K562 (cell line): ENCODE measurements around the gene PDZK1IP1. TPM values are rescaled to one million over a fixed set of nuclear protein-coding genes. Genes with fewer than 3 reads are reported as not detected.

Source experiments
- ATAC-seq: fragments of 200-7000 bp; cut with Tn5 transposase; 3 replicates; pipeline ENCODE4 v1.9.1; 2020; ENCODE audit warnings: moderate library complexity
- BruUV-seq: library from RNA; stranded (reverse); fragments of 400-500 nt; replicated peaks from 2 replicates; lab custom pipeline; 2021; lab: Mats Ljungman, UMichigan
- CTCF ChIA-PET: fragments of 300-600 bp; formaldehyde crosslinking; extraction: SDS; loops from one replicate; lab custom pipeline; 2021; ENCODE audit warnings: low intra/inter-chr PET ratio; lab: Yijun Ruan, JAX
- POLR2A ChIA-PET: fragments of 300-600, 350-650 bp; sonication (Branson Sonifier 250); formaldehyde crosslinking; extraction: SDS; loops from one replicate; lab custom pipeline; 2021; ENCODE audit warnings: antibody characterized with exemption, inconsistent platforms; lab: Yijun Ruan, JAX
- DNase-seq, 4 experiments: peaks; one replicate each; pipeline versions ENCODE4 v3.0.0 to v3.0.0-alpha.2; 2011 to 2018; ENCODE audit warnings: low spot score in 3 of 4, mixed read lengths in 3 of 4; ENCODE audit errors: extremely low read depth in 1 of 4
- FAIRE-seq: peaks from 2 replicates; lab custom pipeline; 2011; peaks lifted over from hg19 to GRCh38; lab: Jason Lieb, UNC
- H2AFZ ChIP-seq: 2 replicates; pipeline ENCODE4 v1.6.0; 2011; ENCODE audit warnings: low read depth, low read length, control low read depth, inconsistent platforms
- H3K27ac ChIP-seq: fragments of 200-600 bp; 3 replicates; pipeline ENCODE4 v1.8.0; 2011; ENCODE audit warnings: low read depth, mild to moderate bottlenecking, control low read depth, inconsistent platforms, low read length, moderate library complexity, mixed read lengths; ENCODE audit errors: extremely low read depth
- H3K27me3 ChIP-seq, 2 experiments: fragments of 300-600 bp in 1 of 2; 2 replicates in 1 of 2; 3 replicates in 1 of 2; pipeline versions ENCODE4 v1.6.0 to v1.8.0; 2011; ENCODE audit warnings: inconsistent platforms in 2 of 2, low read length in 2 of 2, mild to moderate bottlenecking in 1 of 2, mixed read lengths in 1 of 2, moderate library complexity in 1 of 2; ENCODE audit not compliant: control insufficient read depth in 2 of 2, insufficient read depth in 2 of 2
- H3K36me3 ChIP-seq: fragments of 300-600 bp; 3 replicates; pipeline ENCODE4 v1.8.0; 2011; ENCODE audit warnings: mild to moderate bottlenecking, low read length, inconsistent platforms; ENCODE audit not compliant: control insufficient read depth, insufficient read depth
- H3K4me1 ChIP-seq, 2 experiments: fragments of 200-600 bp in 1 of 2; replicated peaks in 1 of 2; 2 replicates in 1 of 2; 3 replicates in 1 of 2; pipeline versions ENCODE4 v1.5.1 to v1.8.0; 2011; ENCODE audit warnings: inconsistent platforms in 2 of 2, low read length in 2 of 2, mild to moderate bottlenecking in 1 of 2, mixed read lengths in 1 of 2, moderate library complexity in 1 of 2; ENCODE audit not compliant: control insufficient read depth in 2 of 2, insufficient read depth in 2 of 2
- H3K4me2 ChIP-seq: 2 replicates; pipeline ENCODE4 v1.6.1; 2011; ENCODE audit warnings: low read length, control low read depth, inconsistent platforms, mixed read lengths; ENCODE audit not compliant: insufficient read depth
- H3K4me3 ChIP-seq: fragments of 200-600 bp; sonication (generic), shearing (Covaris generic); 2 replicates; pipeline ENCODE4 v1.5.1; 2016; ENCODE audit warnings: control low read depth, inconsistent platforms
- H3K79me2 ChIP-seq: fragments of 200-600 bp; 3 replicates; pipeline ENCODE4 v1.8.0; 2011; ENCODE audit warnings: low read length, inconsistent platforms; ENCODE audit not compliant: control insufficient read depth, insufficient read depth
- H3K9ac ChIP-seq, 2 experiments: 2 replicates each; pipeline versions ENCODE4 v1.6.0 to v1.6.1; 2011; ENCODE audit warnings: low read depth in 2 of 2, low read length in 2 of 2, control low read depth in 1 of 2, inconsistent platforms in 1 of 2, mild to moderate bottlenecking in 1 of 2, mixed read lengths in 1 of 2; ENCODE audit not compliant: insufficient read depth in 1 of 2
- H3K9me1 ChIP-seq: one replicate; pipeline ENCODE4 v1.6.0; 2011; ENCODE audit warnings: inconsistent platforms, mild to moderate bottlenecking, low read length, moderate library complexity; ENCODE audit not compliant: control insufficient read depth, insufficient read depth
- H3K9me3 ChIP-seq: replicated peaks from 2 replicates; pipeline ENCODE4 v1.5.1; 2011; ENCODE audit warnings: low read depth, low read length, inconsistent platforms; ENCODE audit not compliant: control insufficient read depth, insufficient read depth
- H4K20me1 ChIP-seq: replicated peaks from 2 replicates; pipeline ENCODE4 v1.6.1; 2011; ENCODE audit warnings: low read length, inconsistent platforms, mixed read lengths; ENCODE audit not compliant: control insufficient read depth, insufficient read depth
- CBX1 ChIP-seq: sonication (generic); IDR thresholded peaks from 2 replicates; pipeline ENCODE4 v1.6.1; 2016; ENCODE audit warnings: antibody characterized with exemption, low read depth, mild to moderate bottlenecking
- FOXK1 ChIP-seq: sonication (generic); formaldehyde crosslinking; IDR thresholded peaks from 2 replicates; pipeline ENCODE4 v1.8.0; 2022; ENCODE audit warnings: missing genetic modification reagents, mild to moderate bottlenecking, borderline replicate concordance
- GTF2F1 ChIP-seq: IDR thresholded peaks from 2 replicates; pipeline ENCODE4 v1.6.1; 2011; ENCODE audit warnings: low read depth, low read length, improper control_type of control experiment
- PTBP1 ChIP-seq: fragments of 200-400 bp; formaldehyde crosslinking; IDR thresholded peaks from 2 replicates; pipeline ENCODE4 v1.6.1; 2017; ENCODE audit warnings: low read depth, low read length
- SNRNP70 ChIP-seq: fragments of 200-400 bp; formaldehyde crosslinking; optimal IDR thresholded peaks from 2 replicates; pipeline ENCODE3; 2017; ENCODE audit warnings: low read depth, low read length
- SPI1 ChIP-seq: IDR thresholded peaks from 2 replicates; pipeline ENCODE4 v1.6.1; 2011; ENCODE audit warnings: low read depth, low read length, control low read depth, borderline replicate concordance
- TFAP4 ChIP-seq: sonication (generic); formaldehyde crosslinking; IDR thresholded peaks from 2 replicates; pipeline ENCODE4 v1.8.0; 2022; ENCODE audit warnings: missing genetic modification reagents, mild to moderate bottlenecking, moderate library complexity, borderline replicate concordance
- TFE3 ChIP-seq: fragments of 450-650 bp; formaldehyde crosslinking; IDR thresholded peaks from 2 replicates; pipeline ENCODE4 v1.4.0; 2020; ENCODE audit warnings: mild to moderate bottlenecking, mixed read lengths
- ZNF217 ChIP-seq: sonication (generic); formaldehyde crosslinking; IDR thresholded peaks from 2 replicates; pipeline ENCODE4 v1.8.0; 2022; ENCODE audit warnings: mild to moderate bottlenecking, missing genetic modification reagents
- ZNF592 ChIP-seq: fragments of 450-650 bp; IDR thresholded peaks from 2 replicates; pipeline ENCODE4 v1.6.1; 2017; ENCODE audit warnings: antibody characterized with exemption, mild to moderate bottlenecking
- ZNF778 ChIP-seq: fragments of 450-650 bp; formaldehyde crosslinking; IDR thresholded peaks from 2 replicates; pipeline ENCODE4 v1.4.0; 2020; ENCODE audit warnings: mild to moderate bottlenecking, moderate library complexity
- ZZZ3 ChIP-seq: fragments of 450-650 bp; IDR thresholded peaks from 2 replicates; pipeline ENCODE4 v1.6.1; 2016; ENCODE audit warnings: antibody characterized with exemption, mild to moderate bottlenecking, moderate library complexity
- WGBS: fragments of 100-300 bp; shearing (Covaris generic); methylation state at CpG from one replicate; pipeline ENCODE4 v1.1.6; 2016; ENCODE audit warnings: low coverage, mixed read lengths; ENCODE audit not compliant: insufficient coverage; ENCODE audit errors: missing lambda C conversion rate; 5-methylcytosine and 5-hydroxymethylcytosine counted together
- in situ Hi-C: fragments of 300-500 bp; cut with MboI; formaldehyde crosslinking; loops from 4 replicates; pipeline ENCODE4 v1.15.0; 2018; ENCODE audit warnings: inconsistent platforms, mixed read lengths
- intact Hi-C: fragments of 100-400 bp; cut with micrococcal nuclease; formaldehyde crosslinking; loops from 2 replicates; pipeline ENCODE4 v1.14.2; 2022
- polyA plus RNA-seq, 8 experiments: library from polyadenylated mRNA; depleted of rRNA in 4 of 8; stranded (reverse) in 5 of 8; unstranded in 3 of 8; fragments of >200 nt; fragmentation: Nextera tagmentation in 2 of 8; fragmentation: Illumina TruSeq in 1 of 8; extraction: Ambion mirVana in 2 of 8; extraction: Trizol in 1 of 8; gene quantifications; 2 replicates each; pipeline versions ENCODE4 v1.2.1 to v1.2.3, GENCODE V29; 2011 to 2014; ENCODE audit warnings: inconsistent platforms in 1 of 8, missing spikeins in 1 of 8
- total RNA-seq, 7 experiments: library from RNA; depleted of rRNA in 6 of 7; stranded (reverse); fragments of >200 nt in 6 of 7; fragmentation: Illumina TruSeq in 2 of 7; extraction: Trizol in 2 of 7; gene quantifications; 2 replicates each; pipeline versions ENCODE4 v1.2.1 to v1.2.3, GENCODE V29; 2011 to 2021; ENCODE audit warnings: low replicate concordance in 1 of 7

PDZK1IP1 gene
- total and polyA plus RNA-seq, 9 of the 15 experiments (the other 6 are each of a cell fraction or from before 2014, with no cell fraction given) = 0.17 to 0.68 (median 0.53) TPM; not detected in 2

GRCh38 chr1:47181095-47181954 is 8.5 kb downstream of the PDZK1IP1 start:
- no TSS peak for BruUV-seq
- Histone ChIP-seq H3K4me3 (peak overlapping the region; percentile 6; the same call in 1 of the 2 replicates), H3K36me3 (no peaks in the 10 kb centered on the region), H3K4me2 (peak overlapping the region; percentile 86), H2AFZ (peak overlapping the region; percentile 50), H3K27ac (peak overlapping the region; percentile 91), H3K4me1 (peaks cover 46 to 62% of the 10 kb centered on the region in 2 experiments), H3K9ac (peak overlapping the region; percentile 76 to 84), H4K20me1 (no peaks in the 10 kb centered on the region), H3K27me3 (no peaks in the 10 kb centered on the region), H3K9me1 (no peaks in the 10 kb centered on the region), H3K79me2 (peaks cover 8% of the 10 kb centered on the region; the same call in 2 of the 3 replicates), H3K9me3 (no peaks in the 10 kb centered on the region)
- CTCF ChIA-PET = interaction anchor here (3.2 to 3.8 kb wide), 2 partner anchors 81 to 242 kb away, joined by 23 to 28 read pairs; no protein-coding TSS in a partner anchor
- under 1% methylated on average over 18 of the region's 18 CpGs for WGBS
- intact Hi-C loops = loop anchor here (1.0 to 5.0 kb wide), 5 partner anchors 13 to 255 kb away; partner anchors contain the start of genes CMPK1 and STIL
- in situ Hi-C loops = loop anchor here (10.0 kb wide), 1 partner anchor 523 kb away; no protein-coding TSS in a partner anchor
- peak; percentile 94 for FAIRE-seq
- DNase-seq = peak; percentile 99 to 100 (median 99)
- ATAC-seq = peak; percentile 86
- POLR2A ChIA-PET = interaction anchor here (0.6 to 7.1 kb wide), 21 partner anchors 9 to 878 kb away, joined by 3 to 65 read pairs (median 3); partner anchors contain the start of genes PDZK1IP1 and STIL
- TF ChIP-seq TFAP4 (CRISPR knock-in tag) = peak; percentile 100
- peak; percentile 38 for TF ChIP-seq TFE3 (CRISPR knock-in tag)
- peak; percentile 66 for TF ChIP-seq ZNF592
- no peak for TF ChIP-seq ZNF217 (CRISPR knock-in tag)
- no peak for TF ChIP-seq ZZZ3
- 0 out of 2 replicates have a peak, but pooled peaks have one; percentile 70 for TF ChIP-seq GTF2F1
- TF ChIP-seq CBX1 = peak; percentile 73; the same call in 1 of the 2 replicates
- TF ChIP-seq ZNF778 (CRISPR knock-in tag) = no peak
- no peak for TF ChIP-seq SNRNP70
- TF ChIP-seq SPI1 = no peak
- no peak for TF ChIP-seq FOXK1 (CRISPR knock-in tag)
- peak; percentile 95 for TF ChIP-seq PTBP1
